Stimulated activated CD8-positive, alpha-beta memory T cell treated with anti-CD3 and anti-CD28 coated beads, Interleukin-4, amount 100 ng/mL, for 24 hours (primary cell): ENCODE data around the gene FAM193B.

Source experiments
- DNase-seq: peaks from one replicate; pipeline ENCODE4 v3.0.0-alpha.2; 2020; ENCODE audit warnings: low read depth

FAM193B gene

GRCh38 chr5:177554474-177555111 is at the start of gene FAM193B:
FAM193B (minus strand) TSS chr5:177554563; CDS start chr5:177554458, 105 bp downstream.
- DNase-seq: peak; percentile 93

GRCh38 chr5:177604116-177604521 is 49.8 kb upstream of the FAM193B start:
- DNase-seq: no peak

- DNase-seq: no peak
Observed at GRCh38 chr5:177603631-177604030, 49.3 kb upstream of the FAM193B start.

GRCh38 chr5:177602458-177602830 is 48.1 kb upstream of the FAM193B start:
- DNase-seq: no peak

- DNase-seq: no peak
Observed at GRCh38 chr5:177601577-177602457, 47.5 kb upstream of the FAM193B start.

GRCh38 chr5:177601126-177601525 is 46.8 kb upstream of the FAM193B start:
- no peak for DNase-seq

- DNase-seq: no peak
Observed at GRCh38 chr5:177600508-177601018, 46.2 kb upstream of the FAM193B start.

- DNase-seq: peak; percentile 82
Observed at GRCh38 chr5:177599731-177600507, 45.6 kb upstream of the FAM193B start, which contains the start of gene B4GALT7. B4GALT7 (plus strand) TSS chr5:177600132; CDS start chr5:177600211, 79 bp downstream.

GRCh38 chr5:177598477-177598876 is 44.1 kb upstream of the FAM193B start:
- DNase-seq: no peak

- no peak for DNase-seq
Observed at GRCh38 chr5:177596775-177597238, 42.4 kb upstream of the FAM193B start.

- DNase-seq: no peak
Observed at GRCh38 chr5:177595991-177596774, 41.8 kb upstream of the FAM193B start.

GRCh38 chr5:177595026-177595585 is 40.7 kb upstream of the FAM193B start:
- no peak for DNase-seq

- no peak for DNase-seq
Observed at GRCh38 chr5:177594071-177594470, 39.7 kb upstream of the FAM193B start.

GRCh38 chr5:177593511-177593910 is 39.1 kb upstream of the FAM193B start:
- no peak for DNase-seq

GRCh38 chr5:177592905-177593304 is 38.5 kb upstream of the FAM193B start:
- no peak for DNase-seq

- peak; percentile 82 for DNase-seq
Observed at GRCh38 chr5:177592010-177592834, 37.9 kb upstream of the FAM193B start, which contains the start of gene TMED9. TMED9 (plus strand) TSS chr5:177592203; CDS start chr5:177592215, 12 bp downstream.

GRCh38 chr5:177591690-177592009 is 37.3 kb upstream of the FAM193B start:
- no peak for DNase-seq

- DNase-seq: no peak
Observed at GRCh38 chr5:177590406-177590805, 36.0 kb upstream of the FAM193B start.

GRCh38 chr5:177588413-177588909 is 34.1 kb upstream of the FAM193B start:
- no peak for DNase-seq

GRCh38 chr5:177578316-177578715 is 24.0 kb upstream of the FAM193B start:
- DNase-seq: no peak
